Endodermal cell (in vitro differentiated cells): ENCODE results near the gene GPR39. TPM values are rescaled to one million over a fixed set of nuclear protein-coding genes. Genes with fewer than 3 reads are reported as not detected.

Experiments
- DNase-seq: peaks from one replicate; pipeline ENCODE4 v3.0.0-alpha.2; 2017
- H3K27ac ChIP-seq: 2 replicates; pipeline ENCODE4 v1.5.1; 2013; ENCODE audit warnings: mild to moderate bottlenecking, low read depth, low read length, moderate library complexity
- H3K27me3 ChIP-seq: 2 replicates; pipeline ENCODE4 v1.6.1; 2013; ENCODE audit warnings: mild to moderate bottlenecking, low read length, moderate library complexity; ENCODE audit not compliant: insufficient read depth, control insufficient read depth, poor library complexity, severe bottlenecking
- H3K36me3 ChIP-seq: 2 replicates; pipeline ENCODE4 v1.7.0; 2013; ENCODE audit warnings: mild to moderate bottlenecking, low read length, moderate library complexity; ENCODE audit not compliant: control insufficient read depth, insufficient read depth
- H3K4me1 ChIP-seq: one replicate; pipeline ENCODE4 v1.7.0; 2013; ENCODE audit warnings: low read length; ENCODE audit not compliant: control insufficient read depth, insufficient read depth
- H3K4me3 ChIP-seq: 2 replicates; pipeline ENCODE4 v1.5.1; 2013; ENCODE audit warnings: mild to moderate bottlenecking, low read length, moderate library complexity
- H3K9ac ChIP-seq: 2 replicates; pipeline ENCODE4 v1.6.1; 2013; ENCODE audit warnings: mild to moderate bottlenecking, low read length, moderate library complexity; ENCODE audit not compliant: poor library complexity, severe bottlenecking; ENCODE audit errors: extremely low read depth
- H3K9me3 ChIP-seq: 2 replicates; pipeline ENCODE4 v1.6.1; 2013; ENCODE audit warnings: mild to moderate bottlenecking, low read length, moderate library complexity; ENCODE audit not compliant: control insufficient read depth
- H3K27ac Mint-ChIP-seq: 2 replicates; pipeline ENCODE4 v1.8.0; 2020; ENCODE audit warnings: mixed read lengths
- H3K27me3 Mint-ChIP-seq: 2 replicates; pipeline ENCODE4 v1.8.0; 2021; ENCODE audit warnings: mild to moderate bottlenecking, mixed read lengths; ENCODE audit not compliant: insufficient read depth
- H3K36me3 Mint-ChIP-seq: 2 replicates; pipeline ENCODE4 v1.8.0; 2020; ENCODE audit warnings: low read depth, mixed read lengths
- H3K4me1 Mint-ChIP-seq: 2 replicates; pipeline ENCODE4 v1.8.0; 2020; ENCODE audit warnings: mixed read lengths
- H3K4me3 Mint-ChIP-seq: 2 replicates; pipeline ENCODE4 v1.8.0; 2020; ENCODE audit warnings: mild to moderate bottlenecking, moderate library complexity, mixed read lengths
- H3K9me3 Mint-ChIP-seq: 2 replicates; pipeline ENCODE4 v1.8.0; 2020; ENCODE audit warnings: mild to moderate bottlenecking, mixed read lengths
- CTCF ChIP-seq: fragments of 200-600 bp; sonication (generic); conservative IDR thresholded peaks from 2 replicates; pipeline ENCODE4 v1.5.0; 2021; ENCODE audit warnings: antibody characterized with exemption, mild to moderate bottlenecking
- WGBS, 2 experiments: methylation state at CpG; one replicate each; pipeline versions ENCODE4 v1.1.5 to v1.1.7; 2013; ENCODE audit warnings: missing lambda C conversion rate in 2 of 2, mixed read lengths in 1 of 2; ENCODE audit not compliant: insufficient coverage in 1 of 2, insufficient read length in 1 of 2; 5-methylcytosine and 5-hydroxymethylcytosine counted together
- total RNA-seq, 2 donors: library from RNA; stranded (reverse); fragmentation: NEBNext Ultra II Directional in 1 of 2; extraction: Animal tissue kit (Norgen Biotek cat#: 25700) in 1 of 2; gene quantifications; 2 replicates in 1 of 2; 3 replicates in 1 of 2; pipeline ENCODE4 v1.2.1, GENCODE V29; 2021

Gene GPR39
- total RNA-seq, 2 donors from 2014 or later, result 9.4 to 14.6 TPM

DNA sequence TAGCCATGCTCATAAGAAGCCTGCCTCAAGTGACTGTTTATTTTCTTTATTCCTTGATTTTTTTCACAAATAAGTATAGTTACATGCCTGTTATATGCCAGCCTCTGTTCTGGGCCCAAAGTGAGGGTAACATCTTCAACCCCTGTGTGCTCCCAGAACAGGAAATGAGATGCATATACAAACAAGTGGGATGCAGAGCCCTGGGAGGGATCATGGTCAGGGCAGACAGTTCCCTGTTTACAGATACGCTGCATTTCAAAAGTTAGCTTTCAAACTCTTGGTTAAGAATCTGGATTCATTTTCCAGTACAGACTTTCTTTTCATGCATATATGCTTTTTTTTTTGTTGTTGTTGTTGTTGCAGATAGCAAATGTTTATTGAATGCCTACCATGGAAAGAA lies 24.4 kb downstream of the GPR39 start:
- H3K9ac ChIP-seq, result no peak overlapping the region
- peaks cover 9% of the 10 kb centered on the region for H3K36me3 ChIP-seq
- Mint-ChIP-seq H3K27me3 (no peaks in the 10 kb centered on the region), H3K4me1 (peaks cover 65% of the 10 kb centered on the region), H3K36me3 (no peaks in the 10 kb centered on the region), H3K4me3 (no peak overlapping the region), H3K9me3 (no peaks in the 10 kb centered on the region), H3K27ac (peak overlapping the region; percentile 76)
- WGBS, 2 experiments, result 60 to 92% methylated on average over 1 of the region's 1 CpG
- no peak overlapping the region for H3K27ac ChIP-seq
- peaks cover 20% of the 10 kb centered on the region for H3K4me1 ChIP-seq
- TF ChIP-seq CTCF, result no peak
- DNase-seq, result no peak
- H3K27me3 ChIP-seq, result no peaks in the 10 kb centered on the region
- H3K9me3 ChIP-seq, result no peaks in the 10 kb centered on the region
- H3K4me3 ChIP-seq, result no peak overlapping the region

GRCh38 chr2:132442278-132442677 lies 25.7 kb downstream of the GPR39 start:
- no peaks in the 10 kb centered on the region for H3K36me3 Mint-ChIP-seq
- no peak for TF ChIP-seq CTCF
- 73 to 75% methylated on average over 6 to 7 of the region's 7 CpGs for WGBS, 2 experiments
- H3K9ac ChIP-seq, result no peak overlapping the region
- DNase-seq, result no peak
- H3K27ac Mint-ChIP-seq, result no peak overlapping the region
- H3K36me3 ChIP-seq, result peaks cover 4% of the 10 kb centered on the region
- H3K9me3 Mint-ChIP-seq, result no peaks in the 10 kb centered on the region
- H3K4me3 Mint-ChIP-seq, result no peak overlapping the region
- no peaks in the 10 kb centered on the region for H3K27me3 Mint-ChIP-seq
- H3K4me3 ChIP-seq, result no peak overlapping the region
- H3K4me1 Mint-ChIP-seq, result peaks cover 62% of the 10 kb centered on the region
- no peak overlapping the region for H3K27ac ChIP-seq
- no peaks in the 10 kb centered on the region for H3K9me3 ChIP-seq
- H3K4me1 ChIP-seq, result peaks cover 20% of the 10 kb centered on the region
- no peaks in the 10 kb centered on the region for H3K27me3 ChIP-seq

DNA sequence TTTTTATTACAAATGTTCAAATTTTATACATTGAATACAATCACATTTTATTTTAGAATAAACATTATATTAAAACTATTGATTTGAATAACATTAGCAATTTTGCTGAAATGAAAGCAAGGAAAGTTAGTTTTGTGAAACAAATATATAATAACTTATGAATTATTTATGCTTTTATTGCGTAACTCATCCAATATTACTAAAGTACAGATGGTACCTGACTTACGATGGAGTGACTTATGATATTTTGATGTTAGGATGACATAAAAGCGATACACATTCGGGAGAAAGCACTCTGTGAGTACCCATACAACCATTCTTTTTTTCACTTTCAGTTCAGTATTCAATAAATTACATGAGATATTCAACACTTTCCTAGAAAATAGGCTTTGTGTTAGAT lies 26.5 kb downstream of the GPR39 start:
- H3K4me1 Mint-ChIP-seq, result peaks cover 67% of the 10 kb centered on the region
- H3K9me3 ChIP-seq, result no peaks in the 10 kb centered on the region
- no peak overlapping the region for H3K4me3 Mint-ChIP-seq
- H3K36me3 Mint-ChIP-seq, result no peaks in the 10 kb centered on the region
- peaks cover 20% of the 10 kb centered on the region for H3K4me1 ChIP-seq
- TF ChIP-seq CTCF, result no peak
- no peak overlapping the region for H3K27ac ChIP-seq
- H3K9me3 Mint-ChIP-seq, result no peaks in the 10 kb centered on the region
- no peak overlapping the region for H3K9ac ChIP-seq
- no peaks in the 10 kb centered on the region for H3K27me3 ChIP-seq
- no peaks in the 10 kb centered on the region for H3K27me3 Mint-ChIP-seq
- H3K36me3 ChIP-seq, result no peaks in the 10 kb centered on the region
- DNase-seq, result no peak
- H3K27ac Mint-ChIP-seq, result no peak overlapping the region
- 100% methylated on average over 4 of the region's 4 CpGs; no CpG with 5 or more reads in 1 of the 2 experiments for WGBS, 2 experiments
- no peak overlapping the region for H3K4me3 ChIP-seq
